ENCODE measurements around the gene PRKAG2. TPM values are rescaled to one million over a fixed set of nuclear protein-coding genes. Genes with fewer than 3 reads are reported as not detected.

Gene PRKAG2
- polyA plus RNA-seq, 4 donors, result 24.9 to 44.4 (median 28.2) TPM

- peak in 1 of 4 donors; percentile 57 for DNase-seq (ENCODE audit: low read depth in 4 of 4, low spot score in 2 of 4)
These were observed 189.2 kb downstream of the PRKAG2 start for GRCh38 chr7:151687523-151688235.

DNA sequence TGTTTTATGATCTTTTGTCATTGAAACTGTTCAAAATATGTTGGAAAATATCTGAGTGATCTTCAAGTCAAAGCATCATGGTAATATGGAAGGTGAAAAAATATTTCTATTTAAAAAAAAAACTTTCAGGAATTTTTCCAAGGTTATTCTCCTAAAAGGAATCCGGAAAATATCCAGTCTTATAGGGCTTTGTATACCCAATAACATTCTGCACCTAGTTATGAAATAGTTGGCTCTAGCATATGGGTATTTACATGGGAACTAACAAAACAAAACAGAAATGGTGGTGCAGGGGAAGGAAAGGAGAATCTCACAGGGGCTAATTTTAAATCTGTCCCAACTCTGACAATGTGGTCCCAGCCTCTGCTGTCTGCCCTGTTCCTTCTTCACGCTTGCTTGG, 190.1 kb downstream of the PRKAG2 start:
- DNase-seq (ENCODE audit: low read depth in 4 of 4, low spot score in 2 of 4), result no peak

DNA sequence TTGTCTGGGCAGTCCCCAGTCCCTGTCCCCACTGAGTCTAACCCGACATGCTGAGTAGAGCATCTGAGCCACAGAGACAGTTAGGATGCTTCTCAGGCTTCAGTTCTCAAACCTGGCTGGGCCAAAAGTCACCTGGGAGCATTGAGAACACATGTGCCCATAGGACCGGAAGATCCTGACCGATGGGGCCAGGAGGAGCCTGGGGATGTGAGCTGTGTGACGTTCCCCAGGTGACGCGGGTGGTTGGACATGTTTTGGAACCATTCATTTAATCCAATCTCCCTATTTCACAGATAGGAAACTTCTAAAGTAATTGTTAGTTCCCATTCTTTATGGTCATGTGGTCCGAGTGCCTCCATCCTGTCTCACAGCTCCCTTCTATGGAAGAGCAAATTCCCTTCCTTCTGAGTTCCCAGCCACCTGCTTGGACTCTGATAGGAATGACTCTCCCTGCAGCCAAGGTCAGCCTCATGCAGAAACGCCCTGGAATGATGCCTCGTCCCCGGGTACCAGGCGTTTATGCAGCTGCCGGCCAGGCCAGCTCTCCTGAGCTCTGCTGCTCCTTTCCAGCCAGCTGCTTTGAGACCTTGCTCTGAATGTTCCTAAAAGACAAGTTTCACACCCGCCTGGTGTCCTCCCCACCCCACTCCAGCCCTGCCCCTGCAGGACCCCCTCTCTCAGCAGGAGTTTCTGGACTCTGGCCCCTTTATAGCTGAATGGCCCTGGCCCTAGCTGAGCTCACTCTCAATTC, 190.7 kb downstream of the PRKAG2 start:
- DNase-seq (ENCODE audit: low read depth in 4 of 4, low spot score in 2 of 4), result no peak

DNA sequence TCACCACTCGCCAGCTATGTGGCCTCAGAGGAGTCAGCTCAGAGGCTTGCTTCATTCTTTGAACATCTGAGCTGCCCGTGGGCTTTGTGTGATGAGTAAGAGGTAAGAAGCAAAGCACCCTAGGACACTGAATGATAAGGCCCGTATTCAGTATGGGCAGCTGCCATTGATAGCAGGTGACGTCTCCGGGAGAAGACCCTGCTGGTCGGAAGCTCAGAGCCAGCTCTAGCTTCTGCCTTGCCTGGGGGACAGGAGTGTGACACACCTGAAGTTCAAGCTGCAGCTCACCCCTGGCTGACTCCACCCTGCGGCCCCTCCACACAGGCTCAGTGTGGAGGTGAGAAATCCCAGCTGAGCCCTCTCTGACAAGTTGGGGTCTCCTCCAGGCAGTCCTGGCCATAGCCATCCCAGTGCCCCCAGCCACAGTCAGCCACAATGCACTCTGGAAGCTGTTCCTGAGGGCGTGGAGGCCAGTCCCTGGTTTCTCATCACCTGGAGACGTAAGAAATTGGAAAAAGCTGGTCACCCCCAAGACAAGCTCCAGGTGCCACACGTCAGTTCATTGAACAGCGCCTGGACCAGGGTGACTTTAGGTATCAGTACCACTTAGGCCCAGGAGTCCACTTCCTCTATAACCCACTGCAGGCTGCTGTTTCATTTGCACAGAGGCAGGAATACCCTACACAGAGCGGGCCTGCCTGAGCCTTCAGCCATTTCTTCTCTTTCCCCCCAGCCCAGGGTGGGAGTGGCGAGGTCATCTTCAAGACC, 192.3 kb downstream of the PRKAG2 start:
- no peak for DNase-seq (ENCODE audit: low read depth in 4 of 4, low spot score in 2 of 4)

GRCh38 chr7:151683615-151684407, 193.1 kb downstream of the PRKAG2 start:
- DNase-seq (ENCODE audit: low read depth in 4 of 4, low spot score in 2 of 4), result no peak

- no peak for DNase-seq (ENCODE audit: low read depth in 4 of 4, low spot score in 2 of 4)
These were observed 193.9 kb downstream of the PRKAG2 start for GRCh38 chr7:151682831-151683614.

GRCh38 chr7:151681726-151682125, 195.2 kb downstream of the PRKAG2 start:
- DNase-seq (ENCODE audit: low read depth in 4 of 4, low spot score in 2 of 4), result no peak

DNA sequence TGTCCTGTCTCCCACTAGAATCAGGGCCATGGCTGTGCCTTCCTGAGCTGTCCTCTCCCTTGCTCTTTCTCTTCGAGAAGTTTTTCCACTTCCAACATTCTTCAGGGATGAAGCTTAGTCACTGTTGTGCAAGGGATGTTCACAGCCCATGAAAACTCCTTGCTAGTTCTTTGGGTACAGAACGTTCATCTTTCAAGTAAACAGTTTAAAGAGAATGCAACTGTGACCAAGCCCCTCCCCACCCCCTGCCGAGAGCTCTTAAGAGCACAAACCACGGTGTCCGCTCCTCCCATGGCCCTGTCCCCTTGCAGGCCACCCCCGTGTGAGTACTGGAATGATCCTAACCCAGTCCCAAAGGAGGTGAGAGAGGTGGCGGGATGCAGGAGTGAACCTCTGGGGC, 196.1 kb downstream of the PRKAG2 start:
- no peak for DNase-seq (ENCODE audit: low read depth in 4 of 4, low spot score in 2 of 4)

DNA sequence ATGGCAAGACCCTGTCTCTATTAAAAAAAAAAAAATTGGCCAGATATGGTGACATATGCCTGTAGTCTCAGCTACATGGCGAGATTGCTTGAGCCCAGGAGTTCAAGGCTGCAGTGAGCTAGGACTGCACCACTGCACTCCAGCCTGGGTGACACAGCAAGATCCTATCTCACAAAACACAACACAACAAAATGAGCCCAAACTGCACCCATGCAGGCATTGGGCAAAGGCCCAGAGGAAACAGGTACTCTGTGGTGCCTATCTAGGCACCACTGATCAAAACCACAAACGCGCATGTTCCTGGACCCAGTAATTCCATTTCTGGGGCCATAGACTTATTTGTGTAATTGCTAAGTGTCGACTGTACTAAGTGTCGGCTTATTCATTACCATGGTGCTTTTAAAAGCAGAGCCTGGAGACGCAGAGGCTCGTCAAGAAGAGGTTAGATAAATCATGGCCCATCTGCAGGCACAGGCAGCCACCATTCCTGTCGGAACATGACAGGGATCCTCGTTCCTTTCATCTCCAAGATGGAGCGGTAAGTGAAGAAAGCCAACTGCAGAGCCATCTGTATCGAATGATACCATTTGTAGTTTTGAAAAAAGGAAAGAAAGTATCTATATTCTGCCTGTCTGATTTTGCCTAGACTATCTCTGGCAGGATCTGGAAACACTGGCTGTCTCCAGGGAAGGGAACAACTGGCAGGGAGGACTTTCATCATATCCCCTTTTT, 196.9 kb downstream of the PRKAG2 start:
- no peak for DNase-seq (ENCODE audit: low read depth in 4 of 4, low spot score in 2 of 4)

DNA sequence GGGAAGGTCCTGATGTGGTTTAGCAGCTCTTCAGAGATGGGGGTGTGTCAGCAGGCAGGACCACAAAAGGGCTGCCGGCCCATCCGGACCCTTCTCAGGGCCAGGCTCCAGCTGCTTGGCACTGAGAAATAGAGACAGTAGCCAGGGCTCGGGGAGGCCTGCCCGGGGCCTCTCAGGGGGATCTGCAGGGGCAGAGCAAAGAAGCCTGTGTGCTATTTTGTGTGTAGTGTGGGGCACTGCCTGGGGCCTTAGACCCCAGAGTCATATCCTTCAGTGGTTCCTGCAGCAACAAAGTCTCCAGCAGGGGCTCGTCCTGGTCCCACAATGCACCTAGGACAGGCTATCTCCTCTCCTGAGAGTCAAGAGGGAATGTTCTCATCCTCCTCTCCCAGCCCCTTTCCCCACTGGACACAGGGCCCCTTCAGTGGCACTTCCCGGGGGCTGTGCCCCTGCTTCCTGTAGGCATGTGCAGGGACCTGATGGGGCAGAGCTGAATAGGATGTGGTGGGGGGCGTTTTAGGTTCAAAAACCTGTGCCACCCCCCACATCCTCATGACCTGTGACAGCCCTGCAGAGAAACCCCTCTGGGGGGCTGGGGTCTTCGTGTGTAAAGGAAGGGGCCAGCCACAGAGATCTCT, 197.7 kb downstream of the PRKAG2 start:
- no peak for DNase-seq (ENCODE audit: low read depth in 4 of 4, low spot score in 2 of 4)

GRCh38 chr7:151678227-151678604, 198.7 kb downstream of the PRKAG2 start:
- no peak for DNase-seq (ENCODE audit: low read depth in 4 of 4, low spot score in 2 of 4)

DNA sequence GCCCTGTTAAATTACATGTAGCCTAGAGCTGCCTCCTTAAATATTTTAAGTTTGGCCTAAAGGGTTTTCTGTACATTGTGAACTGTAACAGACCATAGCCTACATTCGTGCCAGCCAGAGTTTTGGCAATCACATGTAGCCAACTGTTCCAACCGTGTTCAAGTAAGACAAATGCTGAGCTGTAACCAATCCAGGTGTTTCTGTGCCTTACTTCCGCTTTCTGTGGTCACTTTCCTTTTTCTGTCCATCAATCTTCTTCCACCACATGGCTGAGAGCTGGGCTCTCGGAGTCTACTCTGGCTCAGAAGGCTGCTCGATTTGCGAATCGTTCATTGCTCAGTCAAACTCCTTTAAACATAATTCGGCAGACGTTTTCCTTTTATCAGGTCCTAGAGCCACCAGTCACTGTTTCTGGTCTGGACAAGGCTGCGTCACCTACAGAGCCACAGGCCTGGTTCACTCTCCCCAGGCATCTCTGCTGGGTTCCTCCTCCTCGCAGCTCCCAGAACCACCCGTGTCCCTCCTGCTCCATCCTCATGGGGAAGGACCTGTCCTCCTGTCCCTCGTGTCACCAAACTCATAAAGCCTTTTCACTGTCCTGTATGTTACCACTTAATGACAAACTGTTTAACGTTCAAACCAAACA, 199.2 kb downstream of the PRKAG2 start:
- no peak for DNase-seq (ENCODE audit: low read depth in 4 of 4, low spot score in 2 of 4)

GRCh38 chr7:151676759-151677158, 200.2 kb downstream of the PRKAG2 start:
- no peak for DNase-seq (ENCODE audit: low read depth in 4 of 4, low spot score in 2 of 4)

DNA sequence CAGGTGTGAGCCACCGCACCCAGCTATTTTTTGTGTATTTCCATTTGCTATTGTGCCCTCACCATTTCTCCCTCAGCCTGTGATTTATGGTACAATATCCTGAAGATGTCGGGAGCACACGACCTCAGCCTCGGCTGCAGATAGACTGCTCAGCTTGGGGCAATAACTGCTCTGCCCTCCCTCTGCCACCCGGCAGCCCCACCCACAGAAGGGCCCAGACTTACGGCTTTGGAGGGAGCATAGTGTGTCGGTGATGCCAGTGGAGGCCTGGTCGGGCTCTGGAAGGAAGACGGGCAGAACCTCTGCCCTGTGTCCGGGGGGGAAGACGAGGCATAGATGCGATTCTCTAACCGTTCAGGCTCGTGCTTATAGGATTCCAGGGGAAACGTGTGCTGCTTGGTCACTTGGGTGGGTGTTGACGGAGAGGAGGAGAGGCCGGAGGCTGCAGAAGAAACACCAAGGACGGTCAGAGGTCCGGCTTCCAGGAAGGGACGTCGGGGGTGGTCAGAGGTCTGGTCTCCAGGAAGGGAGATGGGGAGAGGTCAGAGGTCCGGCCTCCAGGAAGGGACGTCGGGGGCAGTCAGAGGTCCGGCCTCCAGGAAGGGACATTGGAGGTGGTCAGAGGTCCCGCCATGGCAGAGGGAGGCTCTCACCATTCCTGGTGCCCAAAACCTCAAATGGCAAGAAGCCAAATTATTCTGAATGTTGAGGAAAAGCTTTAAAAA, 201.6 kb downstream of the PRKAG2 start:
- no peak for DNase-seq (ENCODE audit: low read depth in 4 of 4, low spot score in 2 of 4)

DNA sequence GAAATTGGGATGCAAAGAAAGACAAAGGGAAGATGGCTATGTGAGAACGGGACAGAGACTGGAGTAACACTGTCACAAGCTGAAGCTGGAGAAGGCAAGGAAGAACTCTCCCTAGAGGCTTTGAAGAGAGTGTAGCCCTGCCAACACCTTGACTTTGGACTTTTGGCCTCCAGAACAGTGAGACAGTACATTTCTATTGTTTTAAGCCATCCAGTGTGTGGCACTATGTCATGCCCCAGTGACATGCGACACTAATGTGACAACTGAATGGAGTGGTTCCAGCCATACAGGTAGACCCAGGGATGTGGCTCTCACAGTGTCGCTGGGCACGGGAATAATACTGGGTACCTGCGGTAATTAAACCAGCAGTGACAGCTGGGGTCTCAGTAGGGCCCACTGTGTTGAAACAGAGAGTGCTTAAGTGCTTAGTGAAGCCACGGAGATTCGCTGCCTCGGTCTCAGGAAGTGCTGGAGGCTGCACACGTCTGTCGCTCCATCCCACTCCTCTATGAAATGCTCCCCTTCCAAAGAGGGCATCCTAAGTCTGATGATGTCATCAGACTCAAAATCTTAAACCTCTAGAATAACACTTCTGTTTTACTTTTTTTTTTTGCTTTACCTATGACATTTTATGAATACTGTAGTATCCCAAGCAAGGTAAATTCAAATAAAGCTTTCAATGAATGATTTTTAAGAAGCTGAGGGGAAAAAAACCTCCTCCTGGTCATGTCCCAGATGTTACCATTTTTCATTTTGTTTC, 202.6 kb downstream of the PRKAG2 start:
- no peak for DNase-seq (ENCODE audit: low read depth in 4 of 4, low spot score in 2 of 4)

DNA sequence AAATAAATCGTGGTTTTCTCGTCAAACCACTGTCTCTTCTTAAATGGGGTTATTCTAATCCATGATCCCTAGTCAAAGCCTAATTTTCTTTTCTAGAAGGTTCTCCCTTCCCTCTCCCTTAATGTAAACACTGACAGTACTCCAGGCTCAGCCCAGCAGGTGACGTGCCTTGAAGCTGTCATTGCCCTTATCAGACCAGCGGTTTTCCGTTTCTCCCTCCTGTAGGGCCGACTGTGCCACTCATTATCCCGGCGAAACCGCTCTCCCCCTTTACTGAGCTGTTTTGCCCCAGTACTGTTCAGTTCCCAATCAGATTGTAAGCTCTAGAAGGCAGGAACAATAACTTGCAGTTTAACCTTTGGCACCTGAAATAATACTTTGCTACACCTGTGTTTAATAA, 203.7 kb downstream of the PRKAG2 start:
- no peak for DNase-seq (ENCODE audit: low read depth in 4 of 4, low spot score in 2 of 4)

- no peak for DNase-seq (ENCODE audit: low read depth in 4 of 4, low spot score in 2 of 4)
These were observed 204.2 kb downstream of the PRKAG2 start for GRCh38 chr7:151672716-151673115.

Measured in left renal cortex interstitium (tissue), 4 donors.